HL-60 (cell line): Measurements from ENCODE around the gene S100A5.
"Not testable (repeated sequence)": the region's sequence is repeated elsewhere in the genome, so short reads cannot be mapped to it uniquely, and the experiment has no call there.

Source experiments
- CTCF ChIP-seq: IDR thresholded peaks from one replicate; pipeline ENCODE4 v1.5.1; 2011; ENCODE audit warnings: low read length, control low read depth, inconsistent platforms; ENCODE audit not compliant: insufficient read depth
- POLR2AphosphoS5 ChIP-seq: IDR thresholded peaks from 2 replicates; pipeline ENCODE4 v1.6.1; 2012; ENCODE audit warnings: low read depth

DNA sequence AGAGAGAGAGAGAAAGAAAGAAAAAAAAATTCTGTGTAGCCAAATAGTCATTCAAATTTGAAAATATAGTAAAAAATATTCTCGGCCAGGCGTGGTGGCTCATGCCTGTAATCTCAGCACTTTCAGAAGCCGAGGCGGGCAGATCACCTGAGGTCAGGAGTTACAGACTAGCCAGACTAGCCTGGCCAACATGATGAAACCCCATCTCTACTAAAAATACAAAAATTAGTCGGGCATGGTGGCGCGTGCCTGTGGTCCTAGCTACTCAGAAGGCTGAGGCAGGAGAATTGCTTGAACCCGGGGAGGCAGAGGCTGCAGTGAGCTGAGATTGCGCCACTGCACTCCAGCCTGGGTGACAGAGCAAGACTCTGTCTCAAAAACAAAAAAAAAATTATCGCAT lies 47.3 kb upstream of the S100A5 start:
- TF ChIP-seq POLR2AphosphoS5, CTCF: not testable (repeated sequence)
